Adrenal gland (tissue), 12 donors: ENCODE measurements around the gene ADGRB2. TPM values are rescaled to one million over a fixed set of nuclear protein-coding genes. Genes with fewer than 3 reads are reported as not detected.

ENCODE experiments used
- DNase-seq, 7 donors: peaks; one replicate each; pipeline ENCODE4 v3.0.0-alpha.2; 2019 to 2020
- H3K27ac ChIP-seq, 5 donors: fragments of 200-600 bp; sonication (generic) in 4 of 5; 1 replicate in 3 of 5; 2 replicates in 2 of 5; pipeline versions ENCODE4 v1.5.1 to v1.8.0; 2016 to 2020; ENCODE audit warnings: mild to moderate bottlenecking in 1 of 5
- H3K27me3 ChIP-seq: fragments of 200-600 bp; 2 replicates; pipeline ENCODE4 v1.8.0; 2021
- H3K36me3 ChIP-seq, 2 donors: fragments of 200-600 bp; replicated peaks in 1 of 2; 1 replicate in 1 of 2; 2 replicates in 1 of 2; pipeline versions ENCODE4 v1.5.1 to v1.8.0; 2018 to 2022
- H3K4me1 ChIP-seq, 2 donors: fragments of 200-600 bp; replicated peaks in 1 of 2; 1 replicate in 1 of 2; 2 replicates in 1 of 2; pipeline versions ENCODE4 v1.5.1 to v1.8.0; 2018 to 2021
- H3K4me3 ChIP-seq, 4 donors: fragments of 200-600 bp; sonication (generic) in 3 of 4; one replicate each; pipeline ENCODE4 v1.5.1; 2016 to 2018
- H3K9me3 ChIP-seq, 3 donors: fragments of 200-600 bp; sonication (generic) in 1 of 3; replicated peaks in 1 of 3; 1 replicate in 2 of 3; 2 replicates in 1 of 3; pipeline versions ENCODE4 v1.5.1 to v1.8.0; 2016 to 2021
- POLR2A ChIP-seq, 2 donors: fragments of 450-650 bp; IDR thresholded peaks; one replicate each; pipeline ENCODE4 v1.6.1; 2017; ENCODE audit warnings: antibody characterized with exemption in 2 of 2, mild to moderate bottlenecking in 2 of 2, moderate library complexity in 1 of 2
- WGBS, 4 donors: extraction: QIAGEN DNeasy Blood & Tissue Kit in 2 of 4; methylation state at CpG; one replicate each; pipeline versions ENCODE4 v1.1.5 to v1.1.7; 2013 to 2017; 5-methylcytosine and 5-hydroxymethylcytosine counted together
- intact Hi-C, 2 donors: fragments of 100-400 bp; cut with DNase I; formaldehyde crosslinking; loops; one replicate each; pipeline versions ENCODE4 v1.14.1 to v1.15.0; 2022 to 2023
- polyA plus RNA-seq, 3 donors: library from polyadenylated mRNA; stranded (reverse); fragments of 200-250 nt in 2 of 3; fragments of 350-450 nt in 1 of 3; fragmentation: Illumina TruSeq in 1 of 3; extraction: RNeasy Lipid Tissue Mini Kit (QIAGEN cat#74804) in 1 of 3; gene quantifications; one replicate each; pipeline ENCODE4 v1.2.3, GENCODE V29; 2013 to 2014
- total RNA-seq, 9 donors: library from RNA; depleted of rRNA in 4 of 9; stranded (reverse); fragments of >200 nt in 4 of 9; fragments of 120-200 nt in 1 of 9; fragmentation: NEBNext Ultra II Directional in 1 of 9; extraction: Animal tissue kit (Norgen Biotek cat#: 25700) in 1 of 9; gene quantifications; one replicate each; pipeline versions ENCODE4 v1.1.0 to v1.2.4, GENCODE V29; 2013 to 2023
- TF ChIP-seq, protein P1 (sequence below), 6 experiments: fragments of 450-650 bp in 4 of 6; fragments of 200-600 bp in 2 of 6; sonication (generic) in 1 of 6; IDR thresholded peaks; 1 replicate in 5 of 6; 2 replicates in 1 of 6; pipeline versions ENCODE4 v1.5.1 to v1.8.0; 2016 to 2021; ENCODE audit warnings: antibody characterized with exemption in 6 of 6, mild to moderate bottlenecking in 2 of 6, moderate library complexity in 1 of 6
- donor health status: healthy with polysubstance abuse.
- donor health status: Bipolar disorder and iron deficiency.
- donor health status: DM: yes; HTN: yes; CAD: no.
- donor health status: DM: no; HTN: no; CAD: no.
- donor health status: DM: no; HTN: no; CAD: no.
- donor health status: DM: yes; HTN: yes; CAD: no.

The ADGRB2 gene
- total and polyA plus RNA-seq, 12 donors: 1.8 to 57.3 (median 5.1) TPM

GRCh38 chr1:31768407-31768907, 4.3 kb upstream of the ADGRB2 start:
- 39 to 57% (median 43%) methylated on average over 2 of the region's 2 CpGs for WGBS, 4 donors
- intact Hi-C loops: no loop called here
- H3K27me3 ChIP-seq: peaks cover 16% of the 10 kb centered on the region

DNA sequence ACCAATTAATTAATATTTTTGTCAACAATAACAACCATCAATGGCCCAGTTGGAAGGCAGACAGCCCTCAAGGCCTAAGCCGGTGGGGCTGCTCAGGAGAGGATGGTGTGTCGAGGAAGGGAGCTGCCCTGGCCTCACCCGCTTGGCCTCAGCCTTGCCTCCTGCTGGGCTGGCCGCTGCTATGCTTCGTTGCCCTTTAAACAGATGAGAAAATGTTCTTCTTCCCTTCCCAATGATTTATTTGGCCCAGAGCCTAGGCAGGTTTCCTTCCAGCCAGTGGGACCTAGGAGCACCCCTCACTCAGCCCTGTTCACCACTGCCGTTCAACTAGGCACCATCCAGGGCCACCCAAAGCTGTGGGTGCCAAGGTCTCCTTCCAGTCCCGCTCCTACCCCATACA, 3.1 kb upstream of the ADGRB2 start:
- peaks cover 5% of the 10 kb centered on the region for H3K27me3 ChIP-seq
- no peak for DNase-seq
- 83 to 91% (median 88%) methylated on average over 7 of the region's 7 CpGs for WGBS, 4 donors
- H3K27ac ChIP-seq: no peak overlapping the region
- H3K4me3 ChIP-seq: no peak overlapping the region
- TF ChIP-seq, protein P1, sequence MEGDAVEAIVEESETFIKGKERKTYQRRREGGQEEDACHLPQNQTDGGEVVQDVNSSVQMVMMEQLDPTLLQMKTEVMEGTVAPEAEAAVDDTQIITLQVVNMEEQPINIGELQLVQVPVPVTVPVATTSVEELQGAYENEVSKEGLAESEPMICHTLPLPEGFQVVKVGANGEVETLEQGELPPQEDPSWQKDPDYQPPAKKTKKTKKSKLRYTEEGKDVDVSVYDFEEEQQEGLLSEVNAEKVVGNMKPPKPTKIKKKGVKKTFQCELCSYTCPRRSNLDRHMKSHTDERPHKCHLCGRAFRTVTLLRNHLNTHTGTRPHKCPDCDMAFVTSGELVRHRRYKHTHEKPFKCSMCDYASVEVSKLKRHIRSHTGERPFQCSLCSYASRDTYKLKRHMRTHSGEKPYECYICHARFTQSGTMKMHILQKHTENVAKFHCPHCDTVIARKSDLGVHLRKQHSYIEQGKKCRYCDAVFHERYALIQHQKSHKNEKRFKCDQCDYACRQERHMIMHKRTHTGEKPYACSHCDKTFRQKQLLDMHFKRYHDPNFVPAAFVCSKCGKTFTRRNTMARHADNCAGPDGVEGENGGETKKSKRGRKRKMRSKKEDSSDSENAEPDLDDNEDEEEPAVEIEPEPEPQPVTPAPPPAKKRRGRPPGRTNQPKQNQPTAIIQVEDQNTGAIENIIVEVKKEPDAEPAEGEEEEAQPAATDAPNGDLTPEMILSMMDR (IDR thresholded peaks at IDR 0.05): no peak
- no peak for TF ChIP-seq POLR2A (IDR thresholded peaks at IDR 0.05)
- H3K36me3 ChIP-seq: no peaks in the 10 kb centered on the region
- H3K4me1 ChIP-seq: peaks cover 12% of the 10 kb centered on the region in 2 donors
- H3K9me3 ChIP-seq: no peaks in the 10 kb centered on the region
- intact Hi-C loops: no loop called here

More at GRCh38 chr1:31768407-31768907, 4.3 kb upstream of the ADGRB2 start:
- Histone ChIP-seq H3K4me1 (peaks cover 9 to 15% of the 10 kb centered on the region in 2 donors), H3K36me3 (no peaks in the 10 kb centered on the region), H3K9me3 (no peaks in the 10 kb centered on the region), H3K4me3 (no peak overlapping the region), H3K27ac (no peak overlapping the region)
- TF ChIP-seq POLR2A (IDR thresholded peaks at IDR 0.05): no peak
- TF ChIP-seq, protein P1 (IDR thresholded peaks at IDR 0.05): no peak
- no peak for DNase-seq

- no peaks in the 10 kb centered on the region for H3K9me3 ChIP-seq
- H3K4me1 ChIP-seq: peaks cover 14 to 19% of the 10 kb centered on the region in 2 donors
- no peak for DNase-seq
- no peak overlapping the region for H3K4me3 ChIP-seq
- intact Hi-C loops: no loop called here
- peaks cover 2% of the 10 kb centered on the region for H3K27me3 ChIP-seq
- no peak overlapping the region for H3K27ac ChIP-seq
- TF ChIP-seq, protein P1 (IDR thresholded peaks at IDR 0.05): no peak
- no peak for TF ChIP-seq POLR2A (IDR thresholded peaks at IDR 0.05)
- no peaks in the 10 kb centered on the region for H3K36me3 ChIP-seq
- 75 to 87% (median 85%) methylated on average over 6 of the region's 6 CpGs for WGBS, 4 donors
Observed at GRCh38 chr1:31765516-31765915, 1.4 kb upstream of the ADGRB2 start.

DNA sequence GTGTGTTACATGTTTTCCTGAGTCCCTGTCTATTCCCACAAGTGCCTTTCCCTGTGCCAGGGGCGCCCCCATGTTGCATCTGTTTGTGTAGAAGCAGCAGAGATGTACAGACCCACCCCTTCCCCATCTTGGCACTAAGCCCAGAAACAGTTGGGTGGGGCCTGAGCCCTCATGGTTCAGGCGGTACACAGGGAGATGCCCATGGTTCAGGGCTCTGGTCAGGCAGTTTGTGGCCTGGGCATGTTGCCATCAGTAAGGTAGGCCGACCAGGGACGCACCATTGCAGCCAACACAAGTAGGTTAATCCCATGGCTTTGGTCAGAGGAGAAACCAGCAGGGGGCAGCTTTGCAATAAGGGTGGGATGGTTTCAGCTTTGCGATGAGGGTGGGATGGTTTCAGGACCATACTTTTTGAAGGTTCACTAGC, 914 bp upstream of the ADGRB2 start:
- no peak for DNase-seq
- Histone ChIP-seq H3K9me3 (no peaks in the 10 kb centered on the region), H3K4me3 (no peak overlapping the region), H3K4me1 (peaks cover 17 to 23% of the 10 kb centered on the region in 2 donors), H3K27me3 (peaks cover 2% of the 10 kb centered on the region), H3K36me3 (no peaks in the 10 kb centered on the region), H3K27ac (no peak overlapping the region)
- 34 to 67% (median 47%) methylated on average over 1 to 5 of the region's 5 CpGs for WGBS, 4 donors
- intact Hi-C loops: no loop called here
- no peak for TF ChIP-seq POLR2A (IDR thresholded peaks at IDR 0.05)
- TF ChIP-seq, protein P1 (IDR thresholded peaks at IDR 0.05): peak in 1 of 6 experiments; percentile 23
